HPDE6-E6E7 (cell line): ENCODE measurements around the gene GPAT2.
"Not testable (repeated sequence)": the region's sequence is repeated elsewhere in the genome, so short reads cannot be mapped to it uniquely, and the experiment has no call there.

Source experiments
- DNase-seq: peaks from one replicate; pipeline ENCODE4 v3.0.0; 2011; ENCODE audit warnings: missing footprints; ENCODE audit errors: extremely low spot score

The GPAT2 gene

GRCh38 chr2:96034792-96035191 is at the start of gene GPAT2:
TSS of gene GPAT2 (minus strand) at chr2:96034916. CDS start at chr2:96032359, 2,557 bp downstream.
- not testable (repeated sequence) for DNase-seq

- DNase-seq, result no peak
Measured at GRCh38 chr2:96083989-96084857, 49.5 kb upstream of the GPAT2 start.

- DNase-seq, result no peak
Measured at GRCh38 chr2:96083064-96083939, 48.6 kb upstream of the GPAT2 start.

GRCh38 chr2:96082211-96083063 is 47.7 kb upstream of the GPAT2 start:
- no peak for DNase-seq

- no peak for DNase-seq
Measured at GRCh38 chr2:96081042-96081441, 46.3 kb upstream of the GPAT2 start.

GRCh38 chr2:96075199-96075771 is 40.6 kb upstream of the GPAT2 start:
- DNase-seq, result no peak

- DNase-seq, result no peak
Measured at GRCh38 chr2:96074156-96074555, 39.4 kb upstream of the GPAT2 start.

- DNase-seq, result no peak
Measured at GRCh38 chr2:96073170-96073775, 38.6 kb upstream of the GPAT2 start.

- no peak for DNase-seq
Measured at GRCh38 chr2:96072746-96073145, 38.0 kb upstream of the GPAT2 start.

- DNase-seq, result not testable (repeated sequence)
Measured at GRCh38 chr2:96071977-96072491, 37.3 kb upstream of the GPAT2 start.

GRCh38 chr2:96071087-96071976 is 36.6 kb upstream of the GPAT2 start:
- DNase-seq, result not testable (repeated sequence)

- not testable (repeated sequence) for DNase-seq
Measured at GRCh38 chr2:96070351-96070750, 35.6 kb upstream of the GPAT2 start.

GRCh38 chr2:96069878-96070277 is 35.2 kb upstream of the GPAT2 start:
- DNase-seq, result not testable (repeated sequence)

- not testable (repeated sequence) for DNase-seq
Measured at GRCh38 chr2:96067902-96068581, 33.3 kb upstream of the GPAT2 start.

- DNase-seq, result not testable (repeated sequence)
Measured at GRCh38 chr2:96067098-96067660, 32.5 kb upstream of the GPAT2 start.

- not testable (repeated sequence) for DNase-seq
Measured at GRCh38 chr2:96066511-96066910, 31.8 kb upstream of the GPAT2 start.

- not testable (repeated sequence) for DNase-seq
Measured at GRCh38 chr2:96065954-96066353, 31.2 kb upstream of the GPAT2 start.

- no peak for DNase-seq
Measured at GRCh38 chr2:96065381-96065930, 30.7 kb upstream of the GPAT2 start.
